HEK293 (cell line): ENCODE measurements around the gene LY6G6F.

Source experiments
- CTCF ChIA-PET: fragments of 350-600 bp; formaldehyde crosslinking; extraction: SDS; loops from one replicate; lab custom pipeline; 2021; ENCODE audit warnings: antibody characterized with exemption; lab: Yijun Ruan, JAX
- POLR2A ChIA-PET: fragments of 300-600 bp; formaldehyde crosslinking; extraction: SDS; loops from one replicate; lab custom pipeline; 2020; ENCODE audit warnings: antibody characterized with exemption, inconsistent platforms; lab: Yijun Ruan, JAX
- H3K27ac ChIP-seq: fragments of 200-500 bp; sonication (Bioruptor generic); 2 replicates; pipeline ENCODE4 v1.5.1; 2014; ENCODE audit warnings: low read depth, low read length, control low read depth, inconsistent platforms; ENCODE audit errors: extremely low read depth
- H3K36me3 ChIP-seq, 2 experiments: fragments of 200-500 bp in 1 of 2; sonication (Bioruptor generic) in 1 of 2; 1 replicate in 1 of 2; 2 replicates in 1 of 2; pipeline ENCODE4 v1.5.1; 2014 to 2017; ENCODE audit warnings: inconsistent platforms in 2 of 2, low read length in 2 of 2; ENCODE audit not compliant: control insufficient read depth in 2 of 2, insufficient read depth in 1 of 2
- H3K4me1 ChIP-seq: fragments of 200-500 bp; sonication (Bioruptor generic); 2 replicates; pipeline ENCODE4 v1.5.1; 2014; ENCODE audit warnings: mild to moderate bottlenecking, low read length, inconsistent platforms; ENCODE audit not compliant: control insufficient read depth, insufficient read depth
- H3K4me3 ChIP-seq: 2 replicates; pipeline ENCODE4 v1.5.1; 2011; ENCODE audit warnings: low read depth, mild to moderate bottlenecking, control low read depth, low read length, moderate library complexity
- H3K9me3 ChIP-seq: fragments of 200-500 bp; sonication (Bioruptor generic); 2 replicates; pipeline ENCODE4 v1.5.1; 2014; ENCODE audit warnings: low read depth, low read length, inconsistent platforms; ENCODE audit not compliant: control insufficient read depth, insufficient read depth
- GLI2 ChIP-seq: fragments of 450-650 bp; formaldehyde crosslinking; IDR thresholded peaks from 2 replicates; pipeline ENCODE4; 2017; ENCODE audit warnings: missing biosample characterization, missing genetic modification characterization, low read depth, borderline replicate concordance
- SALL2 ChIP-seq: fragments of 450-650 bp; formaldehyde crosslinking; IDR thresholded peaks from 2 replicates; pipeline ENCODE4 v1.5.0; 2017; ENCODE audit warnings: missing biosample characterization, mild to moderate bottlenecking, missing genetic modification characterization, borderline replicate concordance
- SETDB1 ChIP-seq: IDR thresholded peaks from one replicate; pipeline ENCODE4 v1.6.1; 2017; ENCODE audit warnings: mild to moderate bottlenecking, low read length, moderate library complexity, mixed read lengths; ENCODE audit not compliant: insufficient read length
- ZBTB7A ChIP-seq: fragments of 450-650 bp; formaldehyde crosslinking; IDR thresholded peaks from 2 replicates; pipeline ENCODE4 v1.5.1; 2016; ENCODE audit warnings: low read depth, missing biosample characterization, missing genetic modification characterization
- ZEB2 ChIP-seq: fragments of 450-650 bp; formaldehyde crosslinking; IDR thresholded peaks from 2 replicates; pipeline ENCODE4 v1.5.1; 2016; ENCODE audit warnings: missing biosample characterization, missing genetic modification characterization
- ZNF174 ChIP-seq: fragments of 450-650 bp; formaldehyde crosslinking; IDR thresholded peaks from 2 replicates; pipeline ENCODE4 v1.5.0; 2017; ENCODE audit warnings: missing biosample characterization, mild to moderate bottlenecking, missing genetic modification characterization
- ZNF214 ChIP-seq: fragments of 450-650 bp; formaldehyde crosslinking; IDR thresholded peaks from 2 replicates; pipeline ENCODE4 v1.5.1; 2017; ENCODE audit warnings: missing biosample characterization, mild to moderate bottlenecking, missing genetic modification characterization, borderline replicate concordance
- ZNF521 ChIP-seq: fragments of 450-650 bp; formaldehyde crosslinking; IDR thresholded peaks from 2 replicates; pipeline ENCODE4 v1.5.1; 2017; ENCODE audit warnings: missing biosample characterization, mild to moderate bottlenecking, missing genetic modification characterization
- ZNF549 ChIP-seq: fragments of 450-650 bp; IDR thresholded peaks from 2 replicates; pipeline ENCODE4 v1.5.1; 2018; ENCODE audit warnings: missing biosample characterization, missing genetic modification characterization, mild to moderate bottlenecking, inconsistent platforms, moderate library complexity
- ZNF610 ChIP-seq: fragments of 450-650 bp; formaldehyde crosslinking; IDR thresholded peaks from 2 replicates; pipeline ENCODE4 v1.5.1; 2016; ENCODE audit warnings: missing biosample characterization, missing genetic modification characterization, borderline replicate concordance
- ZNF629 ChIP-seq: fragments of 450-650 bp; formaldehyde crosslinking; IDR thresholded peaks from 2 replicates; pipeline ENCODE4 v1.5.1; 2017; ENCODE audit warnings: missing biosample characterization, missing genetic modification characterization
- ZNF670 ChIP-seq: fragments of 450-650 bp; formaldehyde crosslinking; IDR thresholded peaks from 2 replicates; pipeline ENCODE4 v1.5.1; 2016; ENCODE audit warnings: missing biosample characterization, missing genetic modification characterization, low read depth
- ZNF677 ChIP-seq: fragments of 450-650 bp; IDR thresholded peaks from 2 replicates; pipeline ENCODE4 v1.5.0; 2018; ENCODE audit warnings: missing biosample characterization, mild to moderate bottlenecking, missing genetic modification characterization, moderate library complexity
- ZNF791 ChIP-seq: fragments of 450-650 bp; formaldehyde crosslinking; IDR thresholded peaks from 2 replicates; pipeline ENCODE4 v1.5.1; 2016; ENCODE audit warnings: missing biosample characterization, missing genetic modification characterization
- ZNF792 ChIP-seq: fragments of 450-650 bp; formaldehyde crosslinking; IDR thresholded peaks from 2 replicates; pipeline ENCODE4 v1.5.1; 2016; ENCODE audit warnings: missing biosample characterization, missing genetic modification characterization
- ZSCAN23 ChIP-seq: fragments of 450-650 bp; formaldehyde crosslinking; IDR thresholded peaks from 2 replicates; pipeline ENCODE4 v1.5.1; 2016; ENCODE audit warnings: missing biosample characterization, missing genetic modification characterization
- ZXDB ChIP-seq: fragments of 450-650 bp; formaldehyde crosslinking; IDR thresholded peaks from 2 replicates; pipeline ENCODE4 v1.5.1; 2016; ENCODE audit warnings: missing biosample characterization, missing genetic modification characterization
- TF ChIP-seq, protein P1 (sequence below): fragments of 450-650 bp; formaldehyde crosslinking; IDR thresholded peaks from 2 replicates; pipeline ENCODE4 v1.5.1; 2016; ENCODE audit warnings: missing biosample characterization, missing genetic modification characterization
- TF ChIP-seq, protein P2 (sequence below): fragments of 450-650 bp; formaldehyde crosslinking; conservative IDR thresholded peaks from 2 replicates; pipeline ENCODE4 v1.5.1; 2016; ENCODE audit warnings: low read depth, missing biosample characterization, missing genetic modification characterization

The LY6G6F gene

GRCh38 chr6:31702819-31703716, 3.6 kb upstream of the LY6G6F start, which contains the start of gene ABHD16A (continued):
- TF ChIP-seq, protein P1, sequence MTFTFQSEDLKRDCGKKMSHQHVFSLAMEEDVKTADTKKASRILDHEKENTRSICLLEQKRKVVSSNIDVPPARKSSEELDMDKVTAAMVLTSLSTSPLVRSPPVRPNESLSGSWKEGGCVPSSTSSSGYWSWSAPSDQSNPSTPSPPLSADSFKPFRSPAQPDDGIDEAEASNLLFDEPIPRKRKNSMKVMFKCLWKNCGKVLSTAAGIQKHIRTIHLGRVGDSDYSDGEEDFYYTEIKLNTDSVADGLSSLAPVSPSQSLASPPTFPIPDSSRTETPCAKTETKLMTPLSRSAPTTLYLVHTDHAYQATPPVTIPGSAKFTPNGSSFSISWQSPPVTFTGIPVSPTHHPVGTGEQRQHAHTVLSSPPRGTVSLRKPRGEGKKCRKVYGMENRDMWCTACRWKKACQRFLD (tag by site-specific recombination), result no peak
- TF ChIP-seq ZNF610 (no peak), ZNF791 (no peak), ZSCAN23 (no peak; the same call in 1 of the 2 replicates)
- TF ChIP-seq, protein P2, sequence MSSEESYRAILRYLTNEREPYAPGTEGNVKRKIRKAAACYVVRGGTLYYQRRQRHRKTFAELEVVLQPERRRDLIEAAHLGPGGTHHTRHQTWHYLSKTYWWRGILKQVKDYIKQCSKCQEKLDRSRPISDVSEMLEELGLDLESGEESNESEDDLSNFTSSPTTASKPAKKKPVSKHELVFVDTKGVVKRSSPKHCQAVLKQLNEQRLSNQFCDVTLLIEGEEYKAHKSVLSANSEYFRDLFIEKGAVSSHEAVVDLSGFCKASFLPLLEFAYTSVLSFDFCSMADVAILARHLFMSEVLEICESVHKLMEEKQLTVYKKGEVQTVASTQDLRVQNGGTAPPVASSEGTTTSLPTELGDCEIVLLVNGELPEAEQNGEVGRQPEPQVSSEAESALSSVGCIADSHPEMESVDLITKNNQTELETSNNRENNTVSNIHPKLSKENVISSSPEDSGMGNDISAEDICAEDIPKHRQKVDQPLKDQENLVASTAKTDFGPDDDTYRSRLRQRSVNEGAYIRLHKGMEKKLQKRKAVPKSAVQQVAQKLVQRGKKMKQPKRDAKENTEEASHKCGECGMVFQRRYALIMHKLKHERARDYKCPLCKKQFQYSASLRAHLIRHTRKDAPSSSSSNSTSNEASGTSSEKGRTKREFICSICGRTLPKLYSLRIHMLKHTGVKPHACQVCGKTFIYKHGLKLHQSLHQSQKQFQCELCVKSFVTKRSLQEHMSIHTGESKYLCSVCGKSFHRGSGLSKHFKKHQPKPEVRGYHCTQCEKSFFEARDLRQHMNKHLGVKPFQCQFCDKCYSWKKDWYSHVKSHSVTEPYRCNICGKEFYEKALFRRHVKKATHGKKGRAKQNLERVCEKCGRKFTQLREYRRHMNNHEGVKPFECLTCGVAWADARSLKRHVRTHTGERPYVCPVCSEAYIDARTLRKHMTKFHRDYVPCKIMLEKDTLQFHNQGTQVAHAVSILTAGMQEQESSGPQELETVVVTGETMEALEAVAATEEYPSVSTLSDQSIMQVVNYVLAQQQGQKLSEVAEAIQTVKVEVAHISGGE (tag by site-specific recombination), result peak; percentile 33

DNA sequence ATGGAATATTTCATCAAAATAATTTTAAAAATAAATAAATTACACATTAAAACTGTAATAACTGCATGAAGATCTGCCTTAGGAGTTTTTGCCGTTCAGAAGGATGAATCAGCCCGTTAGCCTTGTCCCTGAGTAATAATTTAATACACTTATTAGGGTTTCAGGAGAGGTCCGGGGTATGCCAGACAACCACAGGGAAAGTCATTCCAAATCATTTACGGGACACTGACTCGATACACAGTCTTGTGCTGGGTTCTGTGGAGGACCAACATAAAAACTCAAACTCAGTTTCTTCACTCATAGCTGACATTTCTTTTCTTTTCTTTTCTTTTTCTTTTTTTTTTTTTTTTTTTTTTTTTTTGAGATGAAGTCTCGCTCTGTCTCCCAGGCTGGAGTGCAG, 735 bp upstream of the LY6G6F start:
- CTCF ChIA-PET, result interaction anchor here (0.7 to 1.2 kb wide), 2 partner anchors 64 to 246 kb away, joined by 3 to 4 read pairs; no protein-coding TSS in a partner anchor
- no peaks in the 10 kb centered on the region for H3K4me1 ChIP-seq
- TF ChIP-seq SALL2 (tag by site-specific recombination) (no peak), ZNF792 (tag by site-specific recombination) (no peak), ZBTB7A (no peak), SETDB1 (no peak), ZEB2 (tag by site-specific recombination) (no peak), ZXDB (tag by site-specific recombination) (no peak), ZNF214 (no peak), ZNF677 (tag by site-specific recombination) (no peak), GLI2 (no peak), ZNF670 (no peak), ZNF521 (tag by site-specific recombination) (no peak), ZNF549 (tag by site-specific recombination) (no peak), ZNF629 (no peak), ZNF174 (no peak)
- TF ChIP-seq, protein P2 (tag by site-specific recombination), result no peak
- H3K27ac ChIP-seq, result no peak overlapping the region
- no peak overlapping the region for H3K4me3 ChIP-seq
- no peaks in the 10 kb centered on the region for H3K9me3 ChIP-seq
- POLR2A ChIA-PET, result interaction anchor here (0.6 to 1.6 kb wide), 5 partner anchors 21 to 121 kb away, joined by 3 to 6 read pairs (median 4); partner anchors contain the start of genes CLIC1 and HSPA1B
- H3K36me3 ChIP-seq, result peaks cover 0 to 1% of the 10 kb centered on the region in 2 experiments; a peak in 1 of 3 replicates
